ENCODE measurements around the gene STPG4. TPM values are rescaled to one million over a fixed set of nuclear protein-coding genes. Genes with fewer than 3 reads are reported as not detected.

The STPG4 gene
- total and polyA plus RNA-seq, 7 donors, result 0.03 TPM; not detected in 6

DNA sequence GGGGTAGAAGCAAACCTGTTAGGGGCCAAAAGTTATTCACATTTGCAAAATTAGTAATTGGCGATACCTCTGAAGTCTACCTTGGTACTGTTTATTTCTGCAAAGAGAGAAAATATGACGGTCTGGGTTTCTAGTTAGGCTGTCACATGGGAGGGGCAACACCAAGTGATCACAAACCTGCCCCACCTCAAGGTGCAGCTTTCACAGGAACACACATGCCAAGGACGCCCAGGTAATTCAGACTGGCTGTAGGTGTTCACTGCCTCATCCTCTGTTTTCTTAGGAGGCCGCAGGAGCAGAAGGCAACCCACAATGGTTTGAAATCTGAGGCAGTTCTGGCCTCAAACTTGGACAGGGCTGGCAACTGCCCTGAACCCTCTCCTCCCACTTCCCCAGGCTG is 56.2 kb downstream of the STPG4 start:
- 95 to 99% (median 97%) methylated on average over 4 of the region's 4 CpGs for WGBS, 3 donors
- DNase-seq (no peak), ATAC-seq (no peak)
- H3K4me1 ChIP-seq, result no peaks in the 10 kb centered on the region
- TF ChIP-seq, protein P1, sequence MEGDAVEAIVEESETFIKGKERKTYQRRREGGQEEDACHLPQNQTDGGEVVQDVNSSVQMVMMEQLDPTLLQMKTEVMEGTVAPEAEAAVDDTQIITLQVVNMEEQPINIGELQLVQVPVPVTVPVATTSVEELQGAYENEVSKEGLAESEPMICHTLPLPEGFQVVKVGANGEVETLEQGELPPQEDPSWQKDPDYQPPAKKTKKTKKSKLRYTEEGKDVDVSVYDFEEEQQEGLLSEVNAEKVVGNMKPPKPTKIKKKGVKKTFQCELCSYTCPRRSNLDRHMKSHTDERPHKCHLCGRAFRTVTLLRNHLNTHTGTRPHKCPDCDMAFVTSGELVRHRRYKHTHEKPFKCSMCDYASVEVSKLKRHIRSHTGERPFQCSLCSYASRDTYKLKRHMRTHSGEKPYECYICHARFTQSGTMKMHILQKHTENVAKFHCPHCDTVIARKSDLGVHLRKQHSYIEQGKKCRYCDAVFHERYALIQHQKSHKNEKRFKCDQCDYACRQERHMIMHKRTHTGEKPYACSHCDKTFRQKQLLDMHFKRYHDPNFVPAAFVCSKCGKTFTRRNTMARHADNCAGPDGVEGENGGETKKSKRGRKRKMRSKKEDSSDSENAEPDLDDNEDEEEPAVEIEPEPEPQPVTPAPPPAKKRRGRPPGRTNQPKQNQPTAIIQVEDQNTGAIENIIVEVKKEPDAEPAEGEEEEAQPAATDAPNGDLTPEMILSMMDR (IDR thresholded peaks at IDR 0.05), result no peak
- intact Hi-C loops (cut with DNase I), result no loop called here
- no peaks in the 10 kb centered on the region for H3K27me3 ChIP-seq (ENCODE audit: insufficient read depth in 3 of 3, low read length in 2 of 3)
- no peak overlapping the region for H3K27ac ChIP-seq
- no peak overlapping the region for H3K4me3 ChIP-seq
- H3K9me3 ChIP-seq, result no peaks in the 10 kb centered on the region
- no peaks in the 10 kb centered on the region for H3K36me3 ChIP-seq (ENCODE audit: insufficient read depth in 1 of 2, low read depth in 1 of 2)

DNA sequence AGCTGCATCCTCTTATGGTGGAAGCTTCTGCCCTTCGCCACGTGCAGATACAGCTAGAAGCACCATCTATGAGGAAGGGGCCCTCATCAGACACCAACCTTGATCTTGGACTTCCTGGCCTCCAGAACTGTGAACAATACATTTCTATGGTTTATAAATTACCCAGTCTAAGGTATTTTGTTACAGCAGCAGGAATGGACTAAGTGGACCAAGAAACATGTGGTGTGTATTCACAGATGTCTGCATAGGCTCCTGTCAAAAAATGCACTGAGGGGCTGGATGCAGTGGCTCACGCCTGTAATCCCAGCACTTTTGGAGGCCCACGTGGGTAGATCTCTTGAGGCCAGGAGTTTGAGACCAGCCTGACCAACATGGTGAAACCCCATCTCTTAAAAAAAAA is 57.5 kb downstream of the STPG4 start:
- H3K27me3 ChIP-seq (ENCODE audit: insufficient read depth in 3 of 3, low read length in 2 of 3), result no peaks in the 10 kb centered on the region
- H3K36me3 ChIP-seq (ENCODE audit: insufficient read depth in 1 of 2, low read depth in 1 of 2), result no peaks in the 10 kb centered on the region
- H3K27ac ChIP-seq, result no peak overlapping the region
- DNase-seq (no peak), ATAC-seq (no peak)
- TF ChIP-seq, protein P1 (IDR thresholded peaks at IDR 0.05), result no peak
- no peaks in the 10 kb centered on the region for H3K9me3 ChIP-seq
- intact Hi-C loops (cut with DNase I), result no loop called here
- 83 to 86% (median 85%) methylated on average over 4 of the region's 4 CpGs for WGBS, 3 donors
- no peaks in the 10 kb centered on the region for H3K4me1 ChIP-seq
- H3K4me3 ChIP-seq, result no peak overlapping the region

DNA sequence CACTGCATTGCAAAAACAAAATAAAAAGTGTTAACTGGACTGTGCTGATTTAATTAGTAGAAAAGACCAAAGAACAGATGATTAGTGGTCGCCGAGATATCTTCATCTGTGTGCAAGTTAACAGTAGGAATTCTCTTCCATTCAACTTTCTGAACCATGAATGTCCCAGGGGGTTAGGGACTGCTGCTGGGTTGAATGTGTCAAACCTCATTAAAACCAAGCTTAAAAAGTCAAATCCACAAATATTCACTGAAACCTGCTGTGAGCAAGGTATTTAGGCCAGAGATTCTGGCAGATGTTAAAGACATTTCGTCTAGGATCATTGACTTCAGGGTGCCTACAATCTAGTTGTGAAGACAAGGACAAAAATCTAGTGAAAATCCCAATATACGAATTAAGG is 58.7 kb downstream of the STPG4 start:
- 89 to 97% (median 95%) methylated on average over 4 of the region's 4 CpGs for WGBS, 3 donors
- Histone ChIP-seq H3K4me1 (no peaks in the 10 kb centered on the region), H3K9me3 (no peaks in the 10 kb centered on the region), H3K4me3 (no peak overlapping the region), H3K27me3 (ENCODE audit: insufficient read depth in 3 of 3, low read length in 2 of 3) (no peaks in the 10 kb centered on the region), H3K27ac (no peak overlapping the region), H3K36me3 (ENCODE audit: insufficient read depth in 1 of 2, low read depth in 1 of 2) (no peaks in the 10 kb centered on the region)
- intact Hi-C loops (cut with DNase I), result no loop called here
- no peak for DNase-seq
- no peak for ATAC-seq
- TF ChIP-seq, protein P1 (IDR thresholded peaks at IDR 0.05), result no peak

DNA sequence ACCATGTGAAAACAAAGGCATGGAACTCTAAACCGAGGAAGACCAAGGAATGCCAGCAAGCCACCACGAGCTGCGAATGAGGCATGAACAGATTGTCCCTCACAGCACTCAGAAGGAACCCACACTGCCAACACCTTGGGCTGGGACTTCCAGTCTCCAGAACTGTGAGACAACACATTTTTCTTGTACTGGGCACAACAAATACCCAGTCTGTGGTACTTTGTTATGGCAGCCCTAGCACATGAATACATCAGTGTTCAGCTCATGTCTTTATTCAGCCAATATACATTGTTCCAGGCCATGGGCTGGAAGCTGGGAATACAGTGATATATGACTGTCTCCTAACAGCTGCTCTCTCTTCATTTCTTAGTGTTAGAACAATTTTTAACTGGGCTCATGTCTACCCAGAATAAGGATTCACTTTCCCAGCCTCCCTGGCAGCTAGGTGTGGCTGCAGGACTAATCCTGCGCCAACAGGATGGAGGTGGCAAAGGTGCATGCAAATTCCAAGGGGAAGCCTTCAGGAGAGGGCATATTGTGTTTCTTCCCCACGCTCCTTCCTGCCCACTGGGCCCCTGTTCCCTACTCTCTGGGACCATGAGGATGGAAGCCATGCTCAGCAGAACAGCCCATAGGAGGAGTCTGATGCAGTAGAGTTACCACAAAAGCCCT is 59.6 kb downstream of the STPG4 start:
- WGBS, 3 donors, result 81 to 93% (median 92%) methylated on average over 5 of the region's 5 CpGs
- H3K27ac ChIP-seq, result no peak overlapping the region
- H3K27me3 ChIP-seq (ENCODE audit: insufficient read depth in 3 of 3, low read length in 2 of 3), result no peaks in the 10 kb centered on the region
- no peaks in the 10 kb centered on the region for H3K36me3 ChIP-seq (ENCODE audit: insufficient read depth in 1 of 2, low read depth in 1 of 2)
- ATAC-seq, result no peak
- no peak for DNase-seq
- intact Hi-C loops (cut with DNase I), result no loop called here
- TF ChIP-seq, protein P1 (IDR thresholded peaks at IDR 0.05), result no peak
- no peaks in the 10 kb centered on the region for H3K9me3 ChIP-seq
- H3K4me3 ChIP-seq, result no peak overlapping the region
- no peaks in the 10 kb centered on the region for H3K4me1 ChIP-seq

Data from psoas muscle (tissue), 8 donors.